Activated CD8-positive, alpha-beta memory T cell treated with anti-CD3 and anti-CD28 coated beads, Interleukin-2, amount 50 U/mL, for 1 hour (primary cell): ENCODE measurements around the gene CAMTA1.

ENCODE experiments used
- DNase-seq: peaks from one replicate; pipeline ENCODE4 v3.0.0-alpha.2; 2020; ENCODE audit errors: extremely low read depth

Gene CAMTA1

DNA sequence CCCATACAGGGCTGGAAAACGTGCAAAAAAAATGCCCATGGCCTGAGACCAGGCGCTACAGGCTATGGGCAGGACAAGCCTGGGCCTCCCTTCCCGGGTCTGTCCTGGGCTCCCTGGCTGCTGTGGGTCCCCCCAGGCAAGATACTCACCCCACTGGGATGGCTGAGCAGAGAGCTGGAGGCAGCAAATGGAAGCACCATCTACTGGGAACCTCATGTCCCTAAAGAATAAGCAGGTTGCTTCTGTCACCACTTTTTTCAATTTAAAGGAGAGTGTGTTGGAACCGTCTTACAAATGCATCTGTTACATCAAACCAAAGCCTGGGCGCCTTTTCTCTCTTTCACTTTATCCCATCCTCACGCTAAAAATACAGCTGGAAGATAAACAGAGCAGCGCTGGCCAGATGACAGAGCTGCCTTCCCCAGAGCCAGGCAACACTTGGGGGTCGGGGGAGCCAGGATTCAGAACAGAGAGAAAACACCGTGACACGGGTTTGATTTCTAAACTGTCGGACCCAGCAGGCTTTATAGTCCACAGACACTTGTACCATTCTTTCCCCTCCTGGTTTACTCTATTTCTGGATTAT lies 723.8 kb downstream of the CAMTA1 start:
- no peak for DNase-seq

DNA sequence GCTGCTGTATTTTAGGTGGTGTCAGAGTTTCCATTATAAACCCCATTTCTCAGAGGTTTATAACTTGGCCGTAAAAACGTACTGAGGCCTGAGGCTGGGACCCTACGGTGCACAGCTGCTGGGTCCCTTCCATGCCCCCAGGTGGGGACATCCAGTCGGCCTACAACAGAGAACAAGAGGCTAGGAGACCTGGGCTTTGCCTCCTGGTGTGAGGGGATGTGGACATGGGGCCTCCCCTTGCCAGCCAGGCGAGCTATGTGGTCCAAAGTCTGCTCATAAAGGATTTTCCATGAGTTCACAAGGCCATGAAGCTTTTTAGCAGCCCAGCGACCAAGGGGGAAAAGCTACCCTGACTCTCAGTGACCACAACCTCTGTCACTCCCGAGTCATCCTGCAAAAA lies 724.3 kb downstream of the CAMTA1 start:
- DNase-seq = no peak

DNA sequence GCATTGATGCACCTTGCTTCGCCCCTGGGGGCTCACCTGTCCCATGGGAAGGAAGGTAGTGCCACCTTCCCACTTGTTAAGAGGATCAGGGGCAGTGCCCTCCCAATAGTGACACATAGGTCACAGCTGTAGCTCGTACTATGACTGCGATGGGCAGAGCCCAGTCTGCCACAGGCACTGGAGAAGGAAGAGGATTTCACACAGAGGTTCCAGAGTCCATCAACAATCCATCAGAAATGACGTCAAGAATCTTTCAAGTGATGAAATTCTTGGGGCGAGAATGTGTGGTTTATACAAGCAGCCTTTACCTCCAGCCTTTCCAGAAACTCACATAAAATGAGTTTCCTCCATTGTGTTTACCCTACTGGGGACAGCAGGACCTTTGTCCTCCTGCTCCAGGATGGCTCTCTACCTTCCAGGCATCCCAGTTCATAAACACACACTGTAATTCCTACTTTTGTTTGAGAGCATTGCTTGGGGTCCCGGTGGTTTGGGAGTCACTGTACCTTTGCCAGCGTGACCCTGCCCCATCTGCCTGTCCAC lies 725.2 kb downstream of the CAMTA1 start:
- DNase-seq = no peak

DNA sequence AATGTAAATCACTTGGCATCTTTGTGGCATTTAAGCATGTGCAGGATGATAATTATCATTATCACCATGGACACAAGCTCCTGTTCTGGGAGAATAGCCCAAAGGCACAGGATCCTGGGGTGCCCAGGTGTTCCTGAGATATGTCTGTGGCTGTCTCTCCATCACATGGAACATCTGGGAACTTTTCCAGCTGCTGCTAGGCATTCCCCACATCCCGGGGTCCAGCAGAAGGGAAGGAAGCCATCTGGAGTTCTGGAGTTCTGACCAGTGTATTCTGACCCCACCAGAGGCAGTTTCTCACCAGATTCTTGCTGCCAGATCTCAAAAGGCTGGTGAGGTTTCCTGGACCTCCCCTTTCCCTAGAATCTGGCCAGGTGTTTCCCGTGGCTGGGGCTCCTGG lies 726.1 kb downstream of the CAMTA1 start:
- no peak for DNase-seq

DNA sequence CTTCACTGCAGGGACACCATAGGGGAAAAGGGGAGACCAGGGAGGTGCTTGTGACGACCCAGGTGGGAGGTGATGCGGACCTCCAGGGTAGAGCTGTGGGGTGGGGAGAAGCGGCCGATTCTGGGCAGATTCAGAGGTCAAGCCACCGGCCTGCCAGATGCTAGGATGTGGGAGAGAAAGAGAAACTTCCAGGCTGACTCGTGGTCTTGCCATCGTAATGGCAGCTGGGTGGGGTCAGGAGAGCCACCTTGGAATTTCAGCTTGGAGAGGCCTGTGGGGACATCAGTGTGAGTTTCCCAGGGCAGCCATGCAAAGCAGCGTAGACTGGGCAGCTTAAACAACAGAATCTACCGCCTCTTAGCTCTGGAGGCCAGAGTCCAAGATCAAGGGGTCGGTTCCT lies 727.8 kb downstream of the CAMTA1 start:
- no peak for DNase-seq

DNA sequence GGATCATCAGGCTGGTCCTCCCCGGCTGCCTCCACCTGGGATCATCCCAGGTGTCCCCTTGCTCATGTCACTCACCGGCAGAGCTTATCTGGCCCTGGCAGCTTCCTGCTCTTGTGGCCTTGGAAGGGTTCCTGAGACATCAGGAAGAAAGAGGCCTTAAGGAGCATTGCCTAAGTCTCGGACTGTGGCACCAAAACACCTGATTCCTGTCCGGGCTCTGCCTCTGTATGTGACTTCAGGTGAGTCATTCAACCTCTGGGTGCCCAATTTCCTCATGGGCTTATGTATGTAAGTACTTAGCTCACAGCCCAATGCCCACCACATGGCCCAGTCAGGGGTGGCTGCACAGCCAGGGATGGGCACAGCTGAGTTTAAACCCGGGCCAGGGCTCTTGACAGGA lies 729.9 kb downstream of the CAMTA1 start:
- no peak for DNase-seq

DNA sequence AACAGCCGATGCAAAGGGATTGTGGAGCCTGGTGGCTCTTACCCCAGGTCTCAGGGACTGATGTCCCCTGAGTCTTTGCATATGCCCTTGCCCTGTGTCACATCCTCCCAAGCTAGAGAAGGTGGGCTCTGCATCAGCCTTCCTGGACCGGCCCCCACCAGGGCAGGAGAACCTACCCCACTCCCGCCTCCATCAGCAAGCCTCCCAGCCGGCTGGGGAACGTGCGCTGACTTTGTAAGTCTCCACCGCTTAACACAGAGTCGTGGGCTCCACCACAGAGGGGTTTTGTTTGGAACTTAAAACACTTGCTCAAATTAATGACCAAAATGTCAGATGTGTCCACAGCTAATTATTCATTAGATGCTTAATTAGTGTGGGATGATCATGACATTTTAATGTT lies 730.6 kb downstream of the CAMTA1 start:
- DNase-seq = no peak

DNA sequence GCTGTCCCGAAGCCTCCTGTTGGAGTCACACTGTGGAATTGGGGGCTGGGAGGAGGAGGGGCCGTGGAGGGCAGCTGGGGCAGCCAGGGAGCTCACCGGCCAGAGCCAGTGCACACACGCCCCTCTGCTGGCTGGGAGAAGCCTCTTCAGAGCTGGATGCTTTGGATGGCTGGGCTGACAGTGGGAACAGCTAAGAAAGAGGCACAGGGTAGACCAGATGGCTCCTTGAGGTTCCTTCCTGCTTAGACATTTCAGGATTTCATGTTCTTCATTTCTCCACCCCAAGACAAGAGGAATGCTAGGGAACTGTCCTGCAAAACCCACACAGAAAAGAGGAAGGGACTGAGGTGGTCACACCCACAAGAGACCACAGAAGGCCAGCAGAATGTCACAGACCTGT lies 731.1 kb downstream of the CAMTA1 start:
- DNase-seq = no peak

DNA sequence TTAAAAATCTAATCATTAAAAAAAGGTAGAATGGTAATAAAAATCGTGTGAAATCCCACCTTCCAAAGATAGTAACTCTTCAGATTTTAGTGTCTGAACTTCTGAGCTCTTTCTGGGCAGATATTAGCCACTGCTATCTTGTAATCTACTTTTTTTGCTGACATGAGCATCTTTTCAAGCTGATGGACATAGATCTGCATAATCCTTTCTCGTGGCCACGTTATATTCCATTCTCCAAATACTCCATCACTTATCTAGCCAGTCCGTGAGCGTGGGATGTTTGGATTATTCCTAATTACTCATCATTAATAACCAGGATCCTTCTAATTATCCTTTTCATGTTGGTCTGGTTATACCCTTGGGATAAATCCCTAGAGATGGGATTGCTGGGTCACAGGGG lies 731.7 kb downstream of the CAMTA1 start:
- DNase-seq = no peak

DNA sequence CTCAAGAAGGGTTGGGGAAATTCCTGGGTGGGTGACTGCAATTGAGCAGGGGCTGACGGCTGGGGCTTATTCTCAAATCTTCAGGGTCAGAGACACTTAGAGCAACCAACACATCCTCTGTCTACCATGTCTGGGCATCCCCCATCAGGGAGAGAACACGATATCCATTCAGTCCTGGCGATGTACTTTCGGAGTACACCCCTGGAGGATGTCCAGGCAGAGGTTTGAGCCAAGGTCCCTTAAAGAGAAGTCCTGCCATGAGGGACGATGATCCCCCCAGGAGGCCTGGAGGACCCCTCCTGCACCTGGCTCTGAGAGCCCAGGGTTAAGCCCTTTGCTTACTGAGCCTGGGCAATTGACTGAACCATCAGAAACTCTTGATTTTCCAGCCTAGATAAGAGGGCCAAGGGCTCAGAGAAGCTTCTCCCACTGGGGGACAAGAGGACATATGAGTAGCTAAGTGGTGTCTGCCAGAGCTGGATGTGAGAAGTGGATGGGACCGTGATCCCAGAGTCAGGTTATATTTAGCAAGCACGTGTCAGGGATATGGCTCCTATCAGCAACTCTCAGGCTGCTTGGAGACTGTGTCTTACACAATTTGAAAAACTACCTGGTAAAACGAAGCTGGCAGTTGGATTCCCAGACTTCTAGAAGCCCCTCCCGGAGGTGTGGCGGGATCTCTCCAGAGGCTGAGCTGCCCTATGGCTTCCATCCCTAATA lies 732.5 kb downstream of the CAMTA1 start:
- no peak for DNase-seq

DNA sequence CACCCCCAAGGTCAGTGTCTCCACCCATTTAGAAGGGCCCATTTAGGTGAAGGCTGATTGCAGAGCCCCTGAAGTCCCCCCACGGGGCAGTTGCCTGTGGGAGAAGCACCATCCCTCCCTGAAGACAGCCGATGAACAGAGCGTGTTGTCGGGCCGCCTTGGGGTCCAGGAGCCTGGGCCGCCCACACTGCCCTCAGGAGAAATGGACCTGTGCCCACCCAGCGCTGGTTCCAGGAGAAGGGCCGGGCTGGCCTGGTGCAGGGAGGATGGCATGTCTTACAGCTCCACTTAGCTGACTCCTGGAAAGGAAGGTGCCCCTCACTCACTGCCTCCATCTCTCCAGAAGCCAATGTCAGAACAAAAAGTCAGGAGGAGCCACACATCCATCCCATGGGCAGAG lies 733.2 kb downstream of the CAMTA1 start:
- DNase-seq = no peak

DNA sequence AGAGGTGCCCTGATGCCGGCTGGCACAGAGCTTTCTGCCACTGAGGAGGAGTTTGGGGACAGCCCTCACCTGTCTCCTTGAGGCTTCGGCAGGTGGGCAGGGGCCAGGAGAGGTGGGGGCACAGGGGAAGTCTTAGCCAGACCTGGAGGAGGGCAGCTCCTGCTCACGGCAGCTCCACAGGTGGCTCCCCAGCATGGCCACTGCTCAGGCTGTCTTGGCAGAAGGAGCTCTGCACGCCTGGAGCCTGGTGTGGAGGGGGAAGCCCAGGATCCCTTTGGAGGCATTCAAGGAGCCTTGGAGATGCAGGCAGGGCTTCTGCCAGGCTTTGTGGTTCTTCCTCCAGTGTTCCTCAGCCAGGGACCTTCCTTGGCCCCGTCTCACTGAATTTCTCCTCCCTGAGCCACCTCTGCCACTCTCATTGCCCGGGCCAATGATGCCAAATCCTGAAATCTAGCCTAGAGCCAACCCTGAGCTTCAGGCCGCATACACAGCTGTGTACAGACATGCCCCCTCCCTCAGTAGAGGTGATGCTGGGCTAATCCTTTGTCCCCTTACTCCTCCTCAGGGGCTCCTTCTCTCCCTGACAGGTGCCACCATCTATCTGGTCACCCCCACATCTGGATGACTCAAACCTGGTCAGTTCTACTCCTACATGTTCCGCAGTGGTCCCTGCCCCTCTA lies 734.1 kb downstream of the CAMTA1 start:
- DNase-seq = no peak

DNA sequence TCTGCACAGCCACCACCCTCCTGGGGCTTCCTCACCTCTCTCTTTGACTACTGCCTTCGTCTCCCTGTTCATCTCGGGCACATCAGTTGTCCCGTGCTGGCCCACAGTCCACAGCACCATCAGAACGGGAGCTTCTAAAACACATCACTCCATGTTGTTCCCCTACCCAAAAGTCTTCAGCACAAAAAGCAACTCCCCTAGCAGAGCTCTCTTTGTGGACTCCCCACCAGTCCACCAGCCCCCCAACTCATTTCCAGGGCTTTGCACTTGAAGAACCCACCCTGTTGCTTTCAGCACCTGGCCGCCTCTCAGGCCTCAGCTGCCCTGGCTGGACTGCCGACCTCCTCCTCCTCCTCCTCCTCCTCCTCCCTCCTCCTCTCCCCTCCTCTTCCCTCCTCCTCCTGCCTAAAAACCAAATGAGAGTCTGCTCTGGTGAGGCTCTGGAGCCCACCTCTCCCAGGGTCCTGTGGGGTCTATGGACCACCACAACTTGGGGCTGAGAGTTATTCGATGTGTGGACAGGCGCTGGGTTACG lies 734.7 kb downstream of the CAMTA1 start:
- no peak for DNase-seq

DNA sequence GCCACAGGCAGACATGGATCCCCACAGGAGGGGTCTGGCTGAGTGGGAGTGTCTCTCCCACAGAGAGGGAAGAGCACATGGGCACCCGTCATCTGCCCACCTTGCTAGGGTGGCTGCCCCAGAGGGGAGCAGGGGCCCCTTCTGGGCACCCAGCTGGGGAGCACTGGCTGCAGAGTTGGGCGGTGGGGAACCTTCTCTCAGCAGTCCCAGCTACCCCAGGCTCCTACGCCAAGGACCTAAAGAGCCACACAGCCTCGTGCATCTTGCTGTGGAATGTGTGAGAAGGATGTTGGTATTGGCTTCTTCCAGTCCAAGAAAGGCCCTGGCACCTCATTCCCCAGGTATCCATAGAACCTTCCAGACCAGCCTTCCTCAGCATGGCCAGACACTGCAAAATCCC lies 735.2 kb downstream of the CAMTA1 start:
- DNase-seq = no peak

DNA sequence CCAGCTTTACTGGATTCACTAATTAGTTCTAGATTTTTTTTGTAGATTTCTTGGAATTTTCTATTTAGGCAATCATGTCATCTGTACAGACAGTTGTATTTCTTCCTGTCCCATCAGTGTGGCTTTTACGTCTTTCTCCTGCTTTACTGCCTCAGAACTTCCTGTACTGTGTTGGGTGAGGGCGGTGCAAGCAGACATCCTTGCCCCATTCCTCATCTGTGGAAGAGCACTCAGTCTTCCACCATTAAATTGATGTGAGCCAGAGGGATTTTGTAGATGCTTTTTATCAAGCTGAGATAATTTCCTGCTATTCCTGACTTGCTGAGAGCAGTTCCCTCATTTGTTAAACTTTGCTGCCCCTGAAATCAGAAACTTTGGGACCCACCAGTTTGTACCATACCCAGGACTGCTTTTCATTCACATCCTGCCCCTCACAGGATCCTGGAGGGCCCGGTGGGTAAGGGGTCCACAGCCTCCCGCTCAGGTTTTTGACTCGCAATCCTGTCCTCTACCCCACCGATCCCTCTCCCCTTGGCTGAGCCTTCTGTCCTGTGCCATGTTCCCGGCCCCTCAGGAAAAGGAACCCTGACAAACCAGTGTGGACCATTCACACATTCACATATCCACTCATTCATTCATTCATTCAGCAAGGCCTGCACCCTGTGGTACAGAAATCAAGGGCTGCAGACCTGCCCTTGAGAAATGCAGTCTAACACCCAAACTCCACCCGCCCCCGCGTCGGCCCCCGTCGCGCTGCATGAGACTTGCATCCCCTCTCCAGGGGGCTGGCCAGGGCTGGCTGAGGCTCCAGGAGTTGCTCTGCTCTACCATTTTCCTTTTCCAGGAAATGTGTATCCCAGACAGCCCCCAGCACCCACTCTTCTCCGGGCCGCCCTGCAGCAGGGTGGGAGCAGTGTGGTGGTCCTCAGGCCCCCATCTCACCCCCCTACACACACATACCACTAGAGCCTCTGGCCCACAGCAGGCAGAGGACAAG lies 739.4 kb downstream of the CAMTA1 start:
- no peak for DNase-seq

DNA sequence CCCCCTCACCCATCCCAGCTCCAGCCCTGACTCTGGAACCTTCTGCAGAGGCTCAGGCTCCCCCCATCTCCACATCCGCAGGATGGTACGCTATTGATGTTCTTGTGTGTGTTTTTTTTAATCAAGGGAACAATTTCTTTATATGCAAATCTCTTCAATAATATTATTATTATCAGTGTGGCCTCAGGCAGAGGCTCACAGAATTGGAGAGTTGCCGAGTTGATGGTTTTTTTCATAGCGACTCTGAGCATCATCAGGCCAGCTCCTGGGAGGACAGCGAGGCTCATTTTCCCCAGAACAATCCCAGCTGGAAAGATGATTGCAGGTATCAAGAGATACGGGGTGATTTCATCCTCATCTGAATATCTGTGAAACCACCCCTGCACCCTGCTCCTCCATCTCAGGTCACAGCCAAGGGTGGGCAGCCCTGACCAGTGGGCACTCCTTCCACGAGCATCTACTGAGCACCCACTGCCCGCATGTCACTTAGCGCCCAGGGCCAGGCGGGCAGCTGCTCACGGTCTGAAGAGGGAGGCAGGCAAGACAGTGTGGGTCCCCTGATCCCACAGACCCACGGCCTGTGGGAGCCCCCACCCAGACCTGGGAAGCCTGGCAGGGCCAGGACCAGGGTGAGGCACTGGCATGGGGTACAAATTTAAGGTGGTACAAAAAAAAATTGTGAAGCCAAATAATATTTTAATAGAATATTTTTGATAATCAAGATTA lies 740.2 kb downstream of the CAMTA1 start:
- no peak for DNase-seq

DNA sequence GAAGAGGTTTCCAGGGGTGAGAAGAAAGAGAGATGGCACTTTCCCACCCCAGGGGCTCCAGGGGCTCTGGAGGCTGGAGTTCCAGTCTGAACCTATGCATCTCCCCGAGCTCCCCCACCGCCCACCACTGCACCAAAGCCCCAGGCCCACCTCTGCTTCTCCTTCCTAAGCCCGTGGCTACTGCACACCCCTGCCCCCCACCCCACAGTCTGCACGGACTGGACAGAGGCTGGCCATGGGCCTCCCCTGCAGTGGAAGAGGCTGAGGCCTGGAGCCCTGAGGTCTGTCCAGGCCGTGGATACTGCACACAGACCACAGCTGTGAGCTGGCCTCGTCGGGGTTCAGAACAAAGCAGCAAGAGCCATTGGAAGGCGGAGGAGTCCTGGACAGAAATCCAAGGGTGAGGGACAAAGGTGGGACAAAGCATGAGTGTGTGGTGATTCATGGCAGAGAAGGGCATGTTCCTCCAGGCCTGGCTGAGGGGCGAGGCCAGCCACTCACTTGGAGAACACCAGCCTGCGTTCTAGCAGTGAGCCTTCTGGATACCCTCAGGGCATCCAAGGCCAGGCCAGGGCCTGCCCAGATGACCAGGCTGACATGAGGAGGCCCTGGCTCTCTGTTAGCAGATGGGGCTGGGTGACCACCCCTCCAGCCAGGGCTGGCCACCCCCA lies 741.1 kb downstream of the CAMTA1 start:
- DNase-seq = no peak

DNA sequence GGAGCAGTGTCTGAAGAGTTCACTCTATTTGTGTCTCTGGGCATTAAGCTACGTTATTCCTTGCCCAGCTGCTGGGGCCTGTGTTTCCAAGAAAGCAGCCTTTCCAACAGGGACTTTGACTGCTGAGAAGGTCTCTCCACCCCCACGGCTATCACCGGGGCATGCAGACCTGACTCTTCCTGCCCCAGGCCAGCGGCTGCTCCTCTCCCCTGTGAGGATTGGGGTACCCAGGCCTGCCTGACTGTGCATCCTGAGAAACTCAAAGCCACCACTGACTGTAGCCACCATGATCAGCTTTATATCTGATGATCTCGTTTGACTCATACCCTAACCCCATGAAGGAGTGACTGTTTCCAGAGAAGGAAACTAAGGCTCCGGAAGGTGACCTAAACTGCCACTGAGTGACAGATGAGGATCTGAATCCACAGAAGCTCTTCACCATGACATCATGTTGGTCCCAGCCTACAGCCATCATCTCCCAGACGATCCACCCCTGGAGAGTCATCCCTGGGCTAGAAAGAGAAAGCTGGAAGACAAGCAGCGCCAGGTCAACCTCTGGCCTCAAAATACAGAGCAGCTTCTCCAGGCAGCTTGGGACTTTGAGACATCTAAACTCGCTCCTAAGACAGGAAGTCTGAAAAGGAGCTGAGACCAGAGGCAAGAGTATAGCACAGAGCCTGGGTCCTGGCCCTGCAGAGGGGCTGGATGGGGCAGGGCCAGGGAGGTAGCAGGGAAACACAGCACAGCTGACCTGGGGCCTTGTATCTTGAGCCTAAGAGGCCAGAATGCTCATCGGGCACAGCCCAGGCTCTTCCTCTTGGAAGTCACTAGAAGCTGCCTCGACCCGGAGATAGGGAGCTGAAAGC lies 741.8 kb downstream of the CAMTA1 start:
- DNase-seq = no peak

DNA sequence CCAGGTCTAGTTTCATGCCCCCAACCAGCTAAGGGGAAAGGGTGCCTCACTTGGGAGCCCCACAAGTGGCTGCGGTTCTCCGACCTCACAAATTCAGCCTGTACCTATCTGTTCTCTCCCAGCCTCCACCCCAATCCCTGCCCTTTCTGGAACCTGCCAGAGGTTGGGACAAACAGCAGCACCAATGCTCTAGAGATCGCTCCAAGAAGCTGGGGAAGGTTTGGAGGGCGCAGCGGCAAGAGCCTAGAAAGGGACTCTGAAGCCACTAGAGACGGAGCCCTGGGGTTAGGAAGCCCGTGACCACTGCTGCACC lies 742.4 kb downstream of the CAMTA1 start:
- DNase-seq = no peak
